HG03439 (cell line): ENCODE data around the gene UTS2R.

Experiments
- ATAC-seq: cut with Tn5 transposase; IDR thresholded peaks from one replicate; pipeline ENCODE4 v1.9.1; 2021; ENCODE audit warnings: mild to moderate bottlenecking, moderate library complexity; ENCODE audit not compliant: unreplicated experiment

UTS2R gene

GRCh38 chr17:82388223-82388921, 16.8 kb downstream of the UTS2R start:
- ATAC-seq, result no peak

GRCh38 chr17:82388922-82389283, 17.3 kb downstream of the UTS2R start:
- ATAC-seq, result no peak

GRCh38 chr17:82389379-82389778, 17.8 kb downstream of the UTS2R start:
- ATAC-seq, result no peak

GRCh38 chr17:82390015-82390859, 18.7 kb downstream of the UTS2R start:
- no peak for ATAC-seq

GRCh38 chr17:82390860-82391435, 19.4 kb downstream of the UTS2R start:
- no peak for ATAC-seq

DNA sequence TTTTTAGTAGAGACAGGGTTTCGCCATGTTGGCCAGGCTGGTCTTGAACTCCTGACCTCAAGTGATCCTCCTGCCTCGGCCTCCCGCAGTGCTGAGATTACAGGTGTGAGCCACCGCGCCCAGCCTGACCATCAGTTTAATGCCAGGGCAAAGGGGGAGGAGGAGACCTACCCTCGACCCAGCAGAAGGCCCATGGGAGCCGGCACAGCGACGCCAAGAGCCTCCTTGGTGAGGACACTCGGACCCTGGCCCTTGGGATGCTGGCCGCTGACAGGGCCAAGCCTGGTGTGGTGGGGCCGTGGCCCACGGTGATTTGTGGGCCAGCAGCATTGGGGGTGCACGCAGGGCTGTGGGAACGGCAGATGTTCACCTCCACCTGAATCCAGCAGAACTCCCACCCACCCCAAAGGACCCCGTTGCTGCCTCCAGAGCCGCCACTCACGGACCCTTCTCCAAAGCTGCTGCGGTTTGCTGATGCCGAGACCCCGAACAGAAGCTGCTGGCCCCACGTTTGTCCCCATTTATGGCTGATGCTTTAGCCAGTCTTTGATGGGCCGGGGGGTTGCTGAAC, 20.0 kb downstream of the UTS2R start:
- ATAC-seq, result no peak

DNA sequence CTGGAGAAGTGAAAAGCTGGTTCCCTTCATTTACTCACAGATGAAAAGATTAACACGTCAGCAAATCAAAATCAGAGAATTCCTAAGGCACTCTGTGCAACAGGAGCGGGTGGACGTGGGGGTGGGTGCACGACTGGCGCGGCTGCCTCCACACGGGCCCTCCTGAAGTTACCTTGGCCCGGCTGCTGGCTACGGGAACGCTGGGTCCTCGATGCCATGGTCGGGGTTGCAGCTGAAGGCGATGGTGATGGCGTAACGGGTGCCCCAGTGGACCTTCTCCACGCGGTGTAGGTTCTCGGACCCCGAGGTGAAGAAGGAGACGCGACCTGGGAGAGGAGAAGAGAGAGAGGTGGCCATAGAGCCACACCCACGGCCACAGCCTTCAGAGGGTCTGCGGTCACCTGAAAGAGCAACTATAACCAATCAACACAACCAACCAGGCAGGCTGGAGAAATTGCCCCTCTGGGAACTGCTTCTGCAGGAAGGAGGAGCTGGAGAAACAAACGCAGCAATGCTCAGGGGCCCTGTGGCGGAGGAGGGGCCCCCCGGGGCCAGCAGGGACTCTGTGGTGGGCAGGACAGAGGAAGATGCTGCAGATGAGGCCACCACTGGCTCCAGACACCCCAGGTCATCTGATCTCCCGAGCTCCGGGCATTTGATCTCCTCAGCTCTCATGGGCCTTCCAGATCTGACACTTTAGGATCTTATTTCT, 20.8 kb downstream of the UTS2R start:
- ATAC-seq, result no peak

DNA sequence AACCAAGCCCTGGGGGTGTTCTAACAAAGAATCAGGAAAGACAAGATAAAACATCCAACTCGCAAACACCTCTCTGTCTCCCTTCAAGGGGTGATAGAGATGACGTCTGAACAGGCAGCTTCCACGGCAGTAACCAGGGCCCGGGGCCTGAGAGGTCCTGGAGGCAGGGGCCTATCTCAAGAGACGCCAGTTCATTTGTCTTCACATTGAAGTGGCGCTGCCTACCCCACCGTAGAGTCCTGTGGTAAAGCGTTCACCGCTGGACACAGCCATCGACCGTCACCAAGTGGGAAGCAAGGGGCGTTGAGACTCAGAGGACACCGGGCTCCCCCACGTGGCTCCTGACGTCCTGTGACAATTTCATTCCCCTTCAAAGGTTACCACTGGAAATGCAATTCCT, 21.4 kb downstream of the UTS2R start:
- ATAC-seq, result no peak

- no peak for ATAC-seq
These were observed 22.7 kb downstream of the UTS2R start for GRCh38 chr17:82394278-82394677.

GRCh38 chr17:82396601-82397435, 25.3 kb downstream of the UTS2R start:
- no peak for ATAC-seq

GRCh38 chr17:82397449-82398335, 26.1 kb downstream of the UTS2R start:
- ATAC-seq, result no peak

DNA sequence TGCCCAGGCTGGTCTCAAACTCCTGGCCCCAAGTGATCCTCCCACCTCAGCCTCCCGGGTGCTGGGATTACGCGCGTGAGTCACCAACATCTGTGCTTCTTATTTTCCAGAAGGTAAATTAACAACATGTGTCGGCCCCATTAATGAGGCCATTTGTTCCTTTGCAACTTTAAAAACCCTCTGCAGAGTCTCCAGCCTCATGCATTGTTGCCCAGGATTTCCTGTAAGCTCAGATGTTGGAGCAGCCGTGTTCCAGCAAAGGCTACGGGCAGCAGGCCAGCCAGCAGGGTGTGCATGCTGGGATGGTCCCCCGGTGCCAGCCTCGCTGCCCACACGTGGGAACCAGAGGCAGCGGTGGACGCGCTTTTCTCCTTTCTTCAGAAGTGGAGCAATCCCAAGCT, 27.5 kb downstream of the UTS2R start:
- ATAC-seq, result no peak

GRCh38 chr17:82399601-82400101, 28.1 kb downstream of the UTS2R start:
- ATAC-seq, result no peak

DNA sequence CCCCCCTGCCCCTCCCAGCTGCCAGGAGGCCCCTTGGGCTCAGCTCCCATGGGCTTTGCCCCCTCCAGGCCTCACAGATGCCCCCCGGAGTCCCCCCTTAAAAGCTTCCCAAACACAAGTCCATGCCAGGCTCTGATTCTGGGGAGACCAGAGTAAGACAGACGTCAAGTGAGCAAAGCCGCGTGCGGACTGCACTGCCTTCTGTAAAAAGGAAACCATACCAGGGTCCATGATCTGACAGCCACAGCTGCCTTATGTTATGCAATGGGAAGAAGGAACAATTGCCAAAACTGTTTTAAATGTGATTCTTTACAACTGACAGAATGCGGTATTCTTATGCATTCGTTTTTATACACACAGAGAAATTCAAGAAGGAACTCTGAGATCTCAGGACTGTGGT, 28.6 kb downstream of the UTS2R start:
- no peak for ATAC-seq

- no peak for ATAC-seq
These were observed 29.3 kb downstream of the UTS2R start for GRCh38 chr17:82400830-82401229.

- ATAC-seq, result no peak
These were observed 31.3 kb downstream of the UTS2R start for GRCh38 chr17:82402865-82403264.

- ATAC-seq, result no peak
These were observed 32.4 kb downstream of the UTS2R start for GRCh38 chr17:82403662-82404660.

GRCh38 chr17:82405051-82405450, 33.5 kb downstream of the UTS2R start:
- ATAC-seq, result no peak
